Common myeloid progenitor, CD34-positive (primary cell): ENCODE results near the gene METAP2.
"Not testable (repeated sequence)": the region's sequence is repeated elsewhere in the genome, so short reads cannot be mapped to it uniquely, and the experiment has no call there.

Experiments
- CTCF ChIA-PET: fragments of 350-600 bp; sonication (Branson Sonifier 250); formaldehyde crosslinking; loops from one replicate; lab custom pipeline; 2021; ENCODE audit warnings: antibody characterized with exemption; lab: Charles Lee
- POLR2A ChIA-PET: fragments of 350-600 bp; sonication (Branson Sonifier 250); formaldehyde crosslinking; loops from one replicate; lab custom pipeline; 2021; ENCODE audit warnings: antibody characterized with exemption; lab: Charles Lee
- DNase-seq, 3 donors: peaks; one replicate each; pipeline versions ENCODE4 v3.0.0 to v3.0.0-alpha.2; 2013
- H3K27ac ChIP-seq, 2 experiments: 1 replicate in 1 of 2; 2 replicates in 1 of 2; pipeline ENCODE4 v1.7.0; 2013; ENCODE audit warnings: inconsistent platforms in 2 of 2, low read length in 2 of 2, mild to moderate bottlenecking in 2 of 2, low read depth in 1 of 2, moderate library complexity in 1 of 2; ENCODE audit not compliant: severe bottlenecking in 2 of 2, insufficient read depth in 1 of 2, poor library complexity in 1 of 2
- H3K27me3 ChIP-seq, 5 experiments: replicated peaks in 2 of 5; 1 replicate in 3 of 5; 2 replicates in 2 of 5; pipeline versions ENCODE4 v1.6.1 to v1.7.0; 2013; ENCODE audit warnings: low read length in 4 of 5, mild to moderate bottlenecking in 2 of 5, moderate library complexity in 2 of 5, inconsistent platforms in 1 of 5; ENCODE audit not compliant: insufficient read depth in 5 of 5, control insufficient read depth in 4 of 5
- H3K36me3 ChIP-seq, 4 experiments: 1 replicate in 2 of 4; 2 replicates in 2 of 4; pipeline versions ENCODE4 v1.6.1 to v1.7.0; 2013; ENCODE audit warnings: low read length in 3 of 4, control low read depth in 1 of 4, mild to moderate bottlenecking in 1 of 4; ENCODE audit not compliant: control insufficient read depth in 4 of 4, insufficient read depth in 4 of 4
- H3K4me1 ChIP-seq, 4 experiments: 1 replicate in 3 of 4; 2 replicates in 1 of 4; pipeline versions ENCODE4 v1.6.1 to v1.7.1; 2013; ENCODE audit warnings: low read length in 3 of 4, mild to moderate bottlenecking in 3 of 4, control low read depth in 1 of 4, inconsistent platforms in 1 of 4, moderate library complexity in 1 of 4; ENCODE audit not compliant: control insufficient read depth in 4 of 4, insufficient read depth in 4 of 4; ENCODE audit errors: control extremely low read depth in 1 of 4
- H3K4me3 ChIP-seq, 7 experiments: 1 replicate in 4 of 7; 2 replicates in 3 of 7; pipeline versions ENCODE4 v1.5.1 to v1.7.0; 2013; ENCODE audit warnings: mild to moderate bottlenecking in 7 of 7, low read length in 6 of 7, moderate library complexity in 6 of 7, inconsistent platforms in 2 of 7, low read depth in 2 of 7, control low read depth in 1 of 7; ENCODE audit not compliant: insufficient read depth in 4 of 7, control insufficient read depth in 1 of 7; ENCODE audit errors: extremely low read depth in 1 of 7
- H3K9me3 ChIP-seq, 5 experiments: 1 replicate in 4 of 5; 2 replicates in 1 of 5; pipeline versions ENCODE4 v1.6.1 to v1.7.1; 2013; ENCODE audit warnings: low read length in 4 of 5, mild to moderate bottlenecking in 2 of 5, inconsistent platforms in 1 of 5, low read depth in 1 of 5, moderate library complexity in 1 of 5; ENCODE audit not compliant: control insufficient read depth in 4 of 5, insufficient read depth in 2 of 5; ENCODE audit errors: control extremely low read depth in 1 of 5
- WGBS: methylation state at CpG from one replicate; pipeline ENCODE4 v1.1.5; 2013; ENCODE audit not compliant: insufficient coverage; 5-methylcytosine and 5-hydroxymethylcytosine counted together

The METAP2 gene

GRCh38 chr12:95460105-95460504, 13.8 kb upstream of the METAP2 start:
- Histone ChIP-seq H3K27me3 (no peaks in the 10 kb centered on the region), H3K36me3 (no peaks in the 10 kb centered on the region), H3K4me3 (no peak overlapping the region), H3K9me3 (peaks cover 0 to 27% (median 8%) of the 10 kb centered on the region in 5 experiments), H3K27ac (no peak overlapping the region), H3K4me1 (no peaks in the 10 kb centered on the region)
- ChIA-PET POLR2A (no interaction called here), CTCF (interaction anchor here (1.2 kb wide), 1 partner anchor 25 kb away, joined by 3 read pairs; no protein-coding TSS in a partner anchor)
- no peak for DNase-seq
- no CpG with 5 or more reads among the region's 1 CpG for WGBS

- DNase-seq = no peak
- Histone ChIP-seq H3K4me1 (no peaks in the 10 kb centered on the region), H3K36me3 (no peaks in the 10 kb centered on the region), H3K27me3 (no peaks in the 10 kb centered on the region), H3K9me3 (peaks cover 0 to 27% (median 8%) of the 10 kb centered on the region in 5 experiments), H3K4me3 (no peak overlapping the region), H3K27ac (no peak overlapping the region)
- CTCF ChIA-PET = interaction anchor here (1.2 kb wide), 1 partner anchor 24 kb away, joined by 3 read pairs; no protein-coding TSS in a partner anchor
- no CpG with 5 or more reads among the region's 1 CpG for WGBS
- POLR2A ChIA-PET = no interaction called here
These were observed 13.1 kb upstream of the METAP2 start for GRCh38 chr12:95460896-95461295.

- H3K27ac ChIP-seq = no peak overlapping the region
- no peaks in the 10 kb centered on the region for H3K27me3 ChIP-seq
- ChIA-PET POLR2A (no interaction called here), CTCF (no interaction called here)
- no peak for DNase-seq
- no peaks in the 10 kb centered on the region for H3K4me1 ChIP-seq
- 100% methylated on average over 4 of the region's 4 CpGs for WGBS
- H3K36me3 ChIP-seq = no peaks in the 10 kb centered on the region
- H3K4me3 ChIP-seq = no peak overlapping the region
- peaks cover 0 to 18% (median 8%) of the 10 kb centered on the region in 5 experiments for H3K9me3 ChIP-seq
These were observed 11.9 kb upstream of the METAP2 start for GRCh38 chr12:95462081-95462480.

- H3K4me1 ChIP-seq = no peaks in the 10 kb centered on the region
- 96% methylated on average over 2 of the region's 2 CpGs for WGBS
- H3K4me3 ChIP-seq = no peak overlapping the region
- DNase-seq = no peak
- ChIA-PET CTCF (interaction anchor here (0.6 kb wide), 1 partner anchor 497 kb away, joined by 3 read pairs; no protein-coding TSS in a partner anchor), POLR2A (no interaction called here)
- H3K9me3 ChIP-seq = peaks cover 0 to 13% (median 8%) of the 10 kb centered on the region in 5 experiments
- no peaks in the 10 kb centered on the region for H3K36me3 ChIP-seq
- no peak overlapping the region for H3K27ac ChIP-seq
- H3K27me3 ChIP-seq = no peaks in the 10 kb centered on the region
These were observed 11.4 kb upstream of the METAP2 start for GRCh38 chr12:95462551-95462950.

- WGBS = 90% methylated on average over 3 of the region's 4 CpGs
- no peak overlapping the region for H3K27ac ChIP-seq
- ChIA-PET POLR2A (no interaction called here), CTCF (interaction anchor here (0.6 kb wide), 1 partner anchor 498 kb away, joined by 3 read pairs; no protein-coding TSS in a partner anchor)
- no peaks in the 10 kb centered on the region for H3K36me3 ChIP-seq
- DNase-seq = no peak
- no peaks in the 10 kb centered on the region for H3K27me3 ChIP-seq
- H3K4me1 ChIP-seq = no peaks in the 10 kb centered on the region
- no peak overlapping the region for H3K4me3 ChIP-seq
- peaks cover 0 to 8% (median 4%) of the 10 kb centered on the region in 5 experiments for H3K9me3 ChIP-seq
These were observed 10.9 kb upstream of the METAP2 start for GRCh38 chr12:95463050-95463449.

- POLR2A ChIA-PET, H3K36me3 ChIP-seq, DNase-seq, H3K9me3 ChIP-seq, H3K4me3 ChIP-seq, H3K27me3 ChIP-seq, CTCF ChIA-PET, H3K27ac ChIP-seq, H3K4me1 ChIP-seq: not testable (repeated sequence)
- no CpG with 5 or more reads among the region's 4 CpGs for WGBS
These were observed 10.2 kb upstream of the METAP2 start for GRCh38 chr12:95463776-95464175.

GRCh38 chr12:95465275-95465674, 8.7 kb upstream of the METAP2 start:
- no peaks in the 10 kb centered on the region for H3K9me3 ChIP-seq
- no peaks in the 10 kb centered on the region for H3K36me3 ChIP-seq
- no CpG with 5 or more reads among the region's 2 CpGs for WGBS
- no peaks in the 10 kb centered on the region for H3K27me3 ChIP-seq
- no peak for DNase-seq
- no peaks in the 10 kb centered on the region for H3K4me1 ChIP-seq
- H3K4me3 ChIP-seq = no peak overlapping the region
- CTCF ChIA-PET = no interaction called here
- POLR2A ChIA-PET = no interaction called here
- H3K27ac ChIP-seq = no peak overlapping the region
